Epithelial cell of umbilical artery (primary cell): Measurements from ENCODE around the gene EVI2B. TPM values are rescaled to one million over a fixed set of nuclear protein-coding genes. Genes with fewer than 3 reads are reported as not detected.

Experiments used
- total RNA-seq: library from RNA; depleted of rRNA; stranded (reverse); fragments of >200 nt; gene quantifications from 2 replicates; pipeline ENCODE4 v1.2.3, GENCODE V29; 2014

The EVI2B gene
- total RNA-seq = 0.46 and 0.65 TPM in 2 replicates

GRCh38 chr17:31313982-31314781 is at the start of gene EVI2B:
Gene EVI2B, minus strand, starts transcription at chr17:31314054. Its CDS starts 8,445 bp downstream, at chr17:31305609.

GRCh38 chr17:31321481-31321880 is 7.6 kb upstream of the EVI2B start, which contains the start of gene EVI2A:
Gene EVI2A, minus strand, starts transcription at chr17:31321622. Its CDS starts 2,609 bp downstream, at chr17:31319013.

GRCh38 chr17:31297090-31297489 is 16.8 kb downstream of the EVI2B start, which contains the start of gene OMG:
Gene OMG, minus strand, starts transcription at chr17:31297239. Its CDS starts 908 bp downstream, at chr17:31296331.

Other genes with a start within 250 kb of the EVI2B start
- 24.7 and 33.1 TPM in 2 replicates for gene NF1, start 219.1 kb downstream of the EVI2B start, total RNA-seq
- under 0.01 TPM in 1 of 2 replicates, not detected in the other for gene OMG, start 16.8 kb downstream of the EVI2B start, total RNA-seq
- 0.61 and 1.3 TPM in 2 replicates for gene EVI2A, start 7.6 kb upstream of the EVI2B start, total RNA-seq
- under 0.01 TPM in 1 of 2 replicates, not detected in the other for gene RAB11FIP4, start 77.6 kb upstream of the EVI2B start, total RNA-seq